ENCODE data around the gene ALPK1. TPM values are rescaled to one million over a fixed set of nuclear protein-coding genes. Genes with fewer than 3 reads are reported as not detected.

The ALPK1 gene
- total and polyA plus RNA-seq, 2 of the 8 experiments (the other 6 are each of a cell fraction or from before 2014, with no cell fraction given): 0.08 to 0.43 TPM

- Histone ChIP-seq H2AFZ (ENCODE audit: low read length) (0 out of 2 replicates have a peak overlapping the region, but pooled peaks have one; percentile 5), H2BK15ac (ENCODE audit: low read length) (no peak overlapping the region), H2BK5ac (ENCODE audit: low read depth, low read length) (no peak overlapping the region), H4K5ac (ENCODE audit: insufficient read length, low read depth, low read length) (no peak overlapping the region), H3K56ac (replicated peaks; ENCODE audit: insufficient read length, low read depth, low read length) (no peak overlapping the region), H2BK20ac (ENCODE audit: low read length) (no peak overlapping the region), H3K4me2 (ENCODE audit: insufficient read depth in 1 of 2, low read depth in 2 of 2, low read length in 2 of 2) (no peak overlapping the region), H3K4ac (replicated peaks; ENCODE audit: insufficient read length, low read depth, low read length) (no peak overlapping the region), H3K4me3 (ENCODE audit: extremely low read depth in 1 of 4, insufficient read depth in 2 of 4, low read depth in 3 of 4, low read length in 4 of 4) (no peak overlapping the region), H2AK5ac (ENCODE audit: low read depth, low read length) (no peak overlapping the region), H4K91ac (replicated peaks; ENCODE audit: insufficient read length, low read length) (no peak overlapping the region), H3K23ac (ENCODE audit: insufficient read length) (no peak overlapping the region), H3K79me1 (ENCODE audit: low read depth, low read length) (no peaks in the 10 kb centered on the region), H3K36me3 (ENCODE audit: control insufficient read depth in 2 of 4, insufficient read depth in 4 of 4, low read length in 3 of 4) (no peaks in the 10 kb centered on the region), H3K27ac (ENCODE audit: low read depth, low read length) (no peak overlapping the region), H4K20me1 (replicated peaks in 1 of 2; ENCODE audit: control insufficient read depth in 1 of 2, insufficient read depth in 2 of 2, low read length in 2 of 2) (no peaks in the 10 kb centered on the region), H2BK12ac (ENCODE audit: low read depth, low read length) (no peak overlapping the region), H3K4me1 (replicated peaks in 1 of 4; ENCODE audit: control insufficient read depth in 3 of 4, insufficient read depth in 4 of 4, low read length in 3 of 4) (no peaks in the 10 kb centered on the region), H2BK120ac (replicated peaks; ENCODE audit: low read depth, low read length) (no peak overlapping the region), H3K23me2 (ENCODE audit: low read depth, low read length) (no peaks in the 10 kb centered on the region), H3K9ac (replicated peaks in 1 of 4; ENCODE audit: extremely low read depth in 1 of 4, low read depth in 3 of 4, low read length in 3 of 4) (no peak overlapping the region), H4K8ac (ENCODE audit: extremely low read depth, insufficient read depth, low read length) (no peak overlapping the region), H3K14ac (ENCODE audit: insufficient read length) (no peak overlapping the region), H3K9me3 (ENCODE audit: insufficient read depth in 2 of 2, low read depth in 1 of 2, low read length in 1 of 2) (no peaks in the 10 kb centered on the region), H3K27me3 (replicated peaks in 1 of 4; ENCODE audit: control insufficient read depth in 3 of 4, extremely low read depth in 1 of 4, insufficient read depth in 3 of 4, low read length in 3 of 4) (no peaks in the 10 kb centered on the region; a peak in 1 of 7 replicates), H3K18ac (ENCODE audit: extremely low read depth, low read length) (no peak overlapping the region), H3K79me2 (ENCODE audit: control insufficient read depth in 1 of 2, insufficient read depth in 2 of 2, low read length in 2 of 2) (no peaks in the 10 kb centered on the region)
- no peak for TF ChIP-seq CBX5 (IDR thresholded peaks at IDR 0.05; ENCODE audit: low read depth, low read length)
- DNase-seq (ENCODE audit: low read depth in 1 of 2, low spot score in 2 of 2): no peak
- FAIRE-seq: no peak
- ChIA-PET POLR2A (ENCODE audit: partially characterized antibody) (no interaction called here), CTCF (ENCODE audit: partially characterized antibody) (interaction anchor here (0.6 to 3.9 kb wide), 8 partner anchors 10 to 93 kb away, joined by 3 to 13 read pairs (median 3); no protein-coding TSS in a partner anchor)
- 88% methylated on average over 4 of the region's 4 CpGs; no CpG with 5 or more reads in 1 of the 2 experiments for WGBS, 2 experiments (ENCODE audit: extremely low coverage in 1 of 2, insufficient coverage in 1 of 2, insufficient read length in 1 of 2, insufficient replicate concordance in 2 of 2, low coverage in 1 of 2, low lambda C conversion rate in 2 of 2, missing lambda C conversion rate in 1 of 2)
Observed at GRCh38 chr4:112431158-112431557, 134.0 kb downstream of the ALPK1 start.
